ENCODE measurements around the gene FBXO2.

FBXO2 gene

GRCh38 chr1:11693024-11693590, 38.9 kb upstream of the FBXO2 start:
- no peak for DNase-seq (ENCODE audit: low read depth, low spot score)
- POLR2A ChIA-PET: interaction anchor here (0.7 to 1.2 kb wide), 2 partner anchors 12 to 110 kb away, joined by 3 to 5 read pairs; no protein-coding TSS in a partner anchor
- no peak for TF ChIP-seq CTCF (IDR thresholded peaks at IDR 0.05; ENCODE audit: insufficient read depth, low read length, missing control alignments)
- CTCF ChIA-PET: interaction anchor here (0.7 to 2.4 kb wide), 3 partner anchors 15 to 29 kb away, joined by 3 to 8 read pairs (median 5); partner anchors contain the start of gene FBXO6
- H3K4me3 ChIP-seq (ENCODE audit: low read depth, low read length): no peak overlapping the region

GRCh38 chr1:11691928-11692711, 37.9 kb upstream of the FBXO2 start:
- CTCF ChIA-PET: no interaction called here
- POLR2A ChIA-PET: interaction anchor here (0.7 kb wide), 1 partner anchor 111 kb away, joined by 3 read pairs; no protein-coding TSS in a partner anchor
- no peak overlapping the region for H3K4me3 ChIP-seq (ENCODE audit: low read depth, low read length)
- no peak for DNase-seq (ENCODE audit: low read depth, low spot score)
- TF ChIP-seq CTCF (IDR thresholded peaks at IDR 0.05; ENCODE audit: insufficient read depth, low read length, missing control alignments): no peak

- TF ChIP-seq CTCF (IDR thresholded peaks at IDR 0.05; ENCODE audit: insufficient read depth, low read length, missing control alignments): no peak
- ChIA-PET POLR2A (no interaction called here), CTCF (interaction anchor here (1.1 to 1.7 kb wide), 2 partner anchors 10 to 27 kb away, joined by 3 to 9 read pairs; partner anchors contain the start of gene MAD2L2)
- no peak for DNase-seq (ENCODE audit: low read depth, low spot score)
- H3K4me3 ChIP-seq (ENCODE audit: low read depth, low read length): no peak within 1 kb of the TSS
These were observed 37.2 kb upstream of the FBXO2 start, which contains the start of gene DRAXIN for GRCh38 chr1:11691302-11691914. DRAXIN (plus strand) TSS chr1:11691710; CDS start chr1:11706259, 14,549 bp downstream.

GRCh38 chr1:11690397-11691301, 36.4 kb upstream of the FBXO2 start:
- CTCF ChIA-PET: interaction anchor here (1.0 to 1.7 kb wide), 3 partner anchors 9 to 29 kb away, joined by 3 to 9 read pairs (median 5); partner anchors contain the start of gene MAD2L2
- no peak for TF ChIP-seq CTCF (IDR thresholded peaks at IDR 0.05; ENCODE audit: insufficient read depth, low read length, missing control alignments)
- H3K4me3 ChIP-seq (ENCODE audit: low read depth, low read length): no peak overlapping the region
- POLR2A ChIA-PET: no interaction called here
- no peak for DNase-seq (ENCODE audit: low read depth, low spot score)

GRCh38 chr1:11688506-11688905, 34.3 kb upstream of the FBXO2 start:
- TF ChIP-seq CTCF (IDR thresholded peaks at IDR 0.05; ENCODE audit: insufficient read depth, low read length, missing control alignments): no peak
- POLR2A ChIA-PET: no interaction called here
- H3K4me3 ChIP-seq (ENCODE audit: low read depth, low read length): no peak overlapping the region
- DNase-seq (ENCODE audit: low read depth, low spot score): no peak
- CTCF ChIA-PET: no interaction called here

Measured in AG04449 (cell line).